A172 (cell line): ENCODE data around the gene SETBP1. TPM values are rescaled to one million over a fixed set of nuclear protein-coding genes. Genes with fewer than 3 reads are reported as not detected.
A peak's percentile ranks its signal among the peaks of the same experiment; 100 is the strongest.

Source experiments
- DNase-seq: peaks from one replicate; pipeline ENCODE4 v3.0.0-alpha.2; 2015; ENCODE audit warnings: low spot score
- total RNA-seq: library from RNA; depleted of rRNA; stranded (reverse); fragments of >200 nt; shearing (Covaris generic); gene quantifications from 2 replicates; pipeline ENCODE4 v1.2.3, GENCODE V29; 2014; rRNA removed

Gene SETBP1
- 0.10 and 0.14 TPM in 2 replicates for total RNA-seq

DNA sequence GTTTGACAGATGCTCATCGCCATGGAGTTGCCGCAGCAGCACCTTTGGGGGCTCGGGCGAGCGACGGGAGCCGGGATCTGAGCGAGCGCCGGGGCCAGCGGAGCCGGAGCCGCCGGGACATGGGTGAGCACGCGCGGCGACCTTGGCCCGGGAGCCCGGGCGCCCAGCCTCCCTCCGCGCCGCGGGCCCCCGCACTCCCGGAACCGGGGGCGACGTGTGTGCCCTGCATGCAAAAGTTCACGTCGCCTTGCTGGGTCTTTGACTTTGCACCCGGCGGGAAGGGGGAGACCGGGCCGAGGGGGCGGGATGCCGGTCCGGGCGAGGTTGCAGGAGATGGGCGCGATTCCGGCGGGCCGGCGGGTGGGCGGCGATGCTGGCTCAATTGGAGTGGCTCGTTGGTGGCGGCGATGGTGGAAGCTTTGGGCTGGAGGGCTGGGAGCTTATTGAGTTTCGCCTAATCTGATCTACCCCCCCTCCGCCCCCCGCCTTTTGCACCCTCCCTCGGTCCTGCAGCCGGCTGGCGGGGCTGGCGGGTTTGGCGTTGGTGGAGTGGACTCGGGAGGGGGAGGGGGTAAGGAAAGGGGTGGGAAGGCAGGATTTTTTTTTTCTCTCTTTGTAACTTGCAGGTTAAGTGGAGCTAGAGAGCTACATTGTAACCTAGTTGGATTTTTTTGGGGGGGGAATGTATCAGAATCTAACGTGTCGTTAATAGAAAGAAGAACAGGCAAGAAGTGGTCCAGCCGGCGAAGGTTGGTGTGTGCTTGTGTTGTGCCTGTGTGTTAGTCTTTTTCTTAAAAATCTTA is at the start of gene SETBP1:
TSS of gene SETBP1 (plus strand) at position 616 of the 803 bp plus-strand sequence. CDS start 20,459 bp downstream, outside the sequence.
- DNase-seq, result no peak

GRCh38 chr18:44632469-44633145 is 48.1 kb upstream of the SETBP1 start:
- DNase-seq, result no peak

DNA sequence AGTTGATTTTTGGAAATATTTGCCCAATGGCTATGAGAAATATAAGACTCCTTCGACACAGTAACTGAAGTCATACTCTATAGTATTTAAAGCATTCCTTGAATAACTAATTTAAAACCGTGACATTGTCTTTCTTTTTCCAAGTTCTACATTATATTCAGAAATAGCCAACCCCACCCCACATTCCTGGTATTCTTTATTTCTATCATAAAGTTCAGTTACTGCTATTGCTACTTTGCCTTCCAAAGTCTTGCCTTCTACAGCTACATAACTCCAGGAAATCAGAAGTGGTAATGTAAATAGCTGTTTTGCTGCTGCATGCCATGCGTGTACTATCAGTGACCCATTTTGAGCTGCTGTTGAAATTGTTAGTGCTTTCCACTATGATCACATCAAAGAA is 45.1 kb upstream of the SETBP1 start:
- DNase-seq, result no peak

- no peak for DNase-seq
Measured at GRCh38 chr18:44636241-44636640, 44.4 kb upstream of the SETBP1 start.

DNA sequence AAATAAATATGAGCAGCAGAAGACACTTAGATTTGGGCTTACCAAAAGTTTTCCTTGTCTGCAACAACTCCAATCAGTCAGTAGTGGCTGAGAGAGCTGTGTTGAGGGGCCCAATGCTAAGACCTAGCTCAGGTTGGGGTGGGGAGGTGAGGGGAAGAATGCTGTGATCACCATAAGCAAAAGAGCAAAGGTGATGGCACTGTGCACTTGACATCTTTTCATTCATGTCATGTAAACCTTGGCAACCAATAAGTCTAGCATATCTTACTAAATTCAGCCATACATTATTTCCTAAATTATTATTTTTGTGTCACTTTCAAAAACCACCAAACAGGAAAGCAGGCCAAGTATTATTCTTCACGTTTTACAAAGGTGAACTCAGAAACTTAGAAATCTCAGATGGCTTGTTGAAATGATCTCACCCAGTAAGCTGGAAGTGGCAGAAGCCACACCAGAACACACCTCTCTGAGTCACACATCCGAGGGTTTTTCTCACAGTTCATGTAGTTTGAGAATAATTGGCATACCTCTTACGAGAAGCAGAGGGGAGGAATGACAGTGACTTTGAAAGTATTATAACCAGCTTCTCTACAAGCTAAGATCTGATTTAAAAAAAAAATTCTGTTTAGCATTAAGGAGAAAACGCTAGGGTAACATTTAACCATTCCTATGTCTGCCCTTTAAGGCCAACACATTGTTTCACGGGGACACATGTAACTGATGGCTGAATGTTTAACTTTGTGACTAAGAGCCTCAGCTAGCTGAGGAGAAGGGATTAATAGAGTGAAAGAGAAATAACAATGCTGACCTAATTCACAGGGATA is 43.3 kb upstream of the SETBP1 start:
- peak; percentile 52 for DNase-seq

GRCh38 chr18:44638034-44638540 is 42.6 kb upstream of the SETBP1 start:
- DNase-seq, result no peak

DNA sequence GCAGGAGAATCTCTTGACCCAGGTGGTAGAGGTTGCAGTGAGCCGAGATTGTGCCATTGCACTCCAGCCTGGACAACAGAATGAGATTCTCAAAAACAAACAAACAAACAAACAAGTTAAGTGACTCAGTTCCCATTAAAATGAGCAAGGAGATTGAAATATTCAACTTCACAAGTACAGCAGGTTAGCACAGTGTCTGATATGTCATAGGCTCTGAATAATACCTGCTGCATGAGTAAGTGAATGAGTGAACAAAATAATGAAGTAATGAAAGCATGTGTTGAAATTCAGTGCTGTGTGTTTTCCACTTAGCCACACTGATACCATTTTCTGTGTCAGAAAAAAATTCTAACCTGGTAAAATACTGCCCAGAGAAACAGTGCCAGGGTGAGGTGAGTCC is 41.9 kb upstream of the SETBP1 start:
- DNase-seq, result no peak

DNA sequence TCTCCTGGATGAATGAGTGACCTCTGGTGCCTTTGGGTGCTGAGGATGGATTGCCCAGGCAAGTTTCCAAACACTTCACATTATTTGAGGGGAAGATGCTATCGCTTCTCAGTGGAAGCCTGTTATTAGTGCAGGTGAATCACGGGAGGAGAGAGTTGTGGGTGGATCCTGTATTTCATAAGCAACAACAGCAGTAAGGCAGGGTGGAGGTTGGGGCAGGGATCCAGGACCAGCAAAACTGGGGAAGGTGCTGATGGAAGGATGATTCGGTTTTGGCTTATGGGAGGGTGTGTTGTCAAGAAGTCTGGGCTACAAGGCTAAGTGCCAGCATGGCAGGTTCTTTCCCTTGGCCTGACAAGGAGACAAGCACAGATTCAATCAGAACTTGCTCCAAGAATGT is 37.7 kb upstream of the SETBP1 start:
- DNase-seq, result no peak

GRCh38 chr18:44651478-44651877 is 29.2 kb upstream of the SETBP1 start:
- peak; percentile 66 for DNase-seq

- DNase-seq, result no peak
Measured at GRCh38 chr18:44651918-44652572, 28.6 kb upstream of the SETBP1 start.

GRCh38 chr18:44652722-44653121 is 28.0 kb upstream of the SETBP1 start:
- no peak for DNase-seq

- peak; percentile 62 for DNase-seq
Measured at GRCh38 chr18:44654573-44654972, 26.1 kb upstream of the SETBP1 start.

GRCh38 chr18:44655435-44655834 is 25.3 kb upstream of the SETBP1 start:
- DNase-seq, result no peak

DNA sequence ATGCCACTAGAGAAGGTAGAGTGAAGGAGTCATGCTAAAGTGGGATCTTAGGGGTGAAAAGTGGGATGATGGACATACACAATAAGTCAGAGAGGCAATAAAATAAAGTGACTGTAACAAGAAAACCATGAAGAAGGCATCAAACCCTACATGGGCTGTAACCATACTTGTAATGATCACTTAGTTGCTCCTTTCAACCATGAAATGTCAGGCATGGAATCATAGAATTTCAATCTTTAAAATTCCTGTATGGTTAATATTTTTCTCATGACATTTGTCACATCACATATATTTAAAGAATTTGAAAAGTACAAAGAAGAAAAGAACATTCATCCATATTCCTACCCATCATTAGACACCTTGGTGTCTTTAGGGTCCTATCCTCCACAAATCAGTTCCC is 20.9 kb upstream of the SETBP1 start:
- no peak for DNase-seq

GRCh38 chr18:44668270-44668975 is 12.3 kb upstream of the SETBP1 start:
- DNase-seq, result no peak

DNA sequence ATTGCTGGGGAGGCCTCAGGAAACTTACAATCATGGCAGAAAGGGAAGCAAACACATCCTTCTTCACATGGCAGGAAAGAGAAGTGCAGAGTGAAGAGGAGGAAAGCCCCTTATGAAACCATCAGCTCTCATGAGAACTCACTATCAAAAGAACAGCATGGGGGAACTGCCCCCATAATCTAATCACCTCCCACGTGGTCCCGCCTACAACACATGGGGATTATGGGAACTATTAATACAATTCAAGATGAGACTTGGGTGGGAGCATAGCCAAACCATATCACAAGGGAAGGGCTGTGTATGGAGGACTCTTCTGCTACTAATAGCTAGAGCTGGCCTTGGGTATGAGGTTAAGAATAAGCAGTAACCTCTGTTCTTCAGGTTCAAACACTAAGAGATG is 8.8 kb upstream of the SETBP1 start:
- no peak for DNase-seq

DNA sequence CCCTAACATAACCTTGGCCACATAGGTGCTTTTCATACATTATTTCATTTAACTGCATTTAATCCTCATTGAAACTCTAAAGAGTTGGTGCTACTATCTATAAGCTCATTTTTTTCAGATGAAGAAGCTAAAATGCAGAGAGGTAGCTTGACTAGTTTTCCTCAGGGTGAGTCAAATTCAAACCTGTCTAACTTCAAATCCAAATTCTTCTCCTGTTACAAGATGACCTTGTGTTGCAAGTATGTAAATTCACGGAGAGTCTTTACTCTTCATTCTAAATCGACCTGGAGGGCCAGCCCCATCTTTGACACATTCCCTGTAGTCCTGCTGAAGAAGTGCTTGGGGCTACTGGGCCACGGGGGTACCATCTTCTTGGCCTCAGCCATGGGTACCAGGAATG is 8.2 kb upstream of the SETBP1 start:
- no peak for DNase-seq

- no peak for DNase-seq
Measured at GRCh38 chr18:44673256-44673880, 7.3 kb upstream of the SETBP1 start.

DNA sequence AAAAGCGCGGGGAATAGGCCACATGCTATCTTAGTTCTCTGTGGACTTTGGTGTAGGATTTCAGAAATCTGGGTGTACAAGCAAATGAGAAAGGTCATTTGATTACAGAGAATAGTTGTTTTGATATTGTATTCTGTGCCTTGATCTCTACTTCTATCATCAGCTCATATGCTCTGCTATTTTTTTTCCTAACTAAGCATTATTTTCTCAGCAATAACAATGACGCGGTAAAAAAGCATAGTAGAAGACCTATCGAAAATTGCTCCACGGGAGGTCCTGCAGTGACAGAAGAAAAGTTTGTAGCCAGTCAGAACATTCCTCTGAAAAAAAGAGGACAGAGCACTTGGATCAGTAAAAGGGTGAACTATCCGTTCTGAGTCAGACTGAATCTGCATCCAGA is 2.8 kb upstream of the SETBP1 start:
- DNase-seq, result no peak

- DNase-seq, result no peak
Measured at GRCh38 chr18:44678725-44679055, 2.0 kb upstream of the SETBP1 start.
